Cortex of kidney (tissue), 1 donor: ENCODE measurements around the gene KLHL26.

ENCODE experiments used
- DNase-seq: peaks from one replicate; lab custom pipeline; 2025; lab: John Stamatoyannopoulos, UW

Gene KLHL26

GRCh38 chr19:18603255-18603957 lies 33.4 kb upstream of the KLHL26 start:
- no peak for DNase-seq

DNA sequence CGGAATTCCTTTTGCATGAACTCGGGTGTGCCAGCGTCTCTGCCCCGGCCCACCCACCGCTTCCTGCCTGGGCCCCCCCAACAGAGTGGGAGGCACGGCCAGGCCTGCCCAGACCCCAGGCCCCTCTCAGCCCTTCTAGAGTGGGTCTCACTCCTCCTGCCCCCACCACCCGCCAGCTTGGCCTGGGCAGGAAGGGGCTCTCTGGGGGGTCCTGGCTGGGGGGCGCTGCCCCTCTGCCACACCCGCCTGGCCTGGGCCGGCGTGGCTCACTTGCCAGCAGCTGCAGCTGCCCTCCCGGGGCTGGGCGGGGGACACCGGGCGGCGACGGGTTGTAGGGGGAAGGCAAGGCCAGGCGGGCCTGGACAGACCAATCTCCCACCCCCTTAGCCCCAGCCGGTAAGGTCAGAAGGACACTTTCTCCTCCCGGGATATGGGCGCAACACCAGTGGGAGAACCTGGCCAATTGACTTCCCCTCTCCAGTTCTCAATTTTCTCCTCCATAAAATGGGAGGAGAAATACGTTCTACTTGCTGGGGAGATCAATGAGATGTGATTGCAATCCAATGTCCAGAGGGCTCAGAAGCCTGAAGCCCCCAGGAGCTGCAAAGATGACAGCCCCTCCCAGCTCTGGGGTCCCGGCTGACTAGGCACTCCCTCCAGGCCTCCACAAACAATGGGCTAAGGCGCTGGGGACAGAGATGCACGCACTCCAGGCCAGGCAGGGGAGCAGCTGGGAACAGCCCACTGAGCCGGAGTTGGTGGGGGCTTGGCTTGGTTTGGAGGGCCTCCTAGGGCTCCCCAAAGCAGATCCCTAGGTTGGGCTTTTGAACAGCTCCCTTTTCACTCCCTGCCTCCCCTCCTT lies 32.6 kb upstream of the KLHL26 start:
- DNase-seq, result no peak

- no peak for DNase-seq
These were observed 32.0 kb upstream of the KLHL26 start for GRCh38 chr19:18604820-18605159.

DNA sequence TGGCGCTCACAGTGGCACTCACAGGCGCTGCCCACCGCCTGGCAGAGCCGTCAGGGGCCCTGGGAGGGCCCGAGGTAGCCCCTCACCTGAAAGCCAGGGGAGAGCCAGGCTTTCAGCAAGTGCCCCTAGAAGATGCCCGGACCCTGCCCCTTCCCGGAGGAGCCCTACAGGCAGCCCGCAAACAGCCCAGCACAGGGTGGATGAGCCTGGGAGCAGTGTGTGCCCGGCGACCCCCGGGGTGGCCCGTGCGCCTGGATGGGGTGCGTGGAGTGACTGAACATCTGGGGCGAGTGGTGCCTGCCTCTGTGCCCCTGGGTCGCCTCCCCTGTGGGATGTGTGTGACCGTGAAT lies 31.7 kb upstream of the KLHL26 start:
- DNase-seq, result no peak

- DNase-seq, result no peak
These were observed 31.1 kb upstream of the KLHL26 start for GRCh38 chr19:18605546-18606280.

- no peak for DNase-seq
These were observed 30.3 kb upstream of the KLHL26 start, which contains the start of gene CRLF1 for GRCh38 chr19:18606281-18607225. Gene CRLF1 (minus strand): TSS chr19:18606799. CDS start chr19:18606656, 143 bp downstream.

DNA sequence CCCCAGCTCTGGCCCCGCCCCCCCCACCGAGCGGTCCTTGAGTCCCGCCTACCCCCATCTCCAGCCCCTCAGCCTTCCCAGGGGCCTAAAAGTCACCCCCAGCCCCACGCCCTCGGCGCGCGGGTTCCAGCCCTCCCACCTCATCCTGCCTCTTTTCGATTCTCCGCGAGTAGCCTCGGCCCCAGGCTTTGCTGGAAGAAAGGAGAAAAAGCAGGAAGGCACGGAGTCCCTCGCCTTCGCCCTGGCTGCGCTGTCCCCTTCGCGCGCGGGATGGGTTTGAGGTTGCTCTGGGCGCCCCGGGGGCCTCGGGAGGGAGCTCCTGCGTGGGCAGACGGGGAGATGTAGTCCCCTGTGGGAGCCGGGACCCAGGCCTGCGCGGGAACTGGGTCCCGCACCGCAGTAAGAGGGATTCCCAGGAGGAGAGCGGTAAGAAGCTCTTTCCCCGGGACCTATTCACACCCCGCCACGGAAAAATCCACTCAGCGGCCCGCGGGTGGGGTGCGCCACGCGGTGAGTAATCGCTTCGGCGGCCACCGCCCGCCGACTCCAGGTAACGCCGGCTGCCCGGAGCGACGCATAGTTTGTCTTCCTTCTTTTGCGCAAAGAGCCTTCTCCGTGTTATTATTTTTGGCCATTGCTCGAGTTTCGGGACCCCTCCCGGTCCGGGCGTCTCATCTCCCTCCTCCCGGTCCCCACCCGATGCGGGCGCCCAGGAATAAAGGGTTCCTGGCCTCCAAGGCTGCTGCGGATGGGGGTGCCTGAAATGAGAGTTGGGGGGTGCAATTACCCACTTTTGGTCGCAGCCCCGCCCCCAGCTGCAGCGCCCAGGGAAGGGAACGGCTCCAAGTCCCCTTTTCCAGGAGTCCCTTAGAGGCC lies 29.4 kb upstream of the KLHL26 start:
- no peak for DNase-seq

GRCh38 chr19:18608102-18608804 lies 28.6 kb upstream of the KLHL26 start:
- DNase-seq, result no peak

DNA sequence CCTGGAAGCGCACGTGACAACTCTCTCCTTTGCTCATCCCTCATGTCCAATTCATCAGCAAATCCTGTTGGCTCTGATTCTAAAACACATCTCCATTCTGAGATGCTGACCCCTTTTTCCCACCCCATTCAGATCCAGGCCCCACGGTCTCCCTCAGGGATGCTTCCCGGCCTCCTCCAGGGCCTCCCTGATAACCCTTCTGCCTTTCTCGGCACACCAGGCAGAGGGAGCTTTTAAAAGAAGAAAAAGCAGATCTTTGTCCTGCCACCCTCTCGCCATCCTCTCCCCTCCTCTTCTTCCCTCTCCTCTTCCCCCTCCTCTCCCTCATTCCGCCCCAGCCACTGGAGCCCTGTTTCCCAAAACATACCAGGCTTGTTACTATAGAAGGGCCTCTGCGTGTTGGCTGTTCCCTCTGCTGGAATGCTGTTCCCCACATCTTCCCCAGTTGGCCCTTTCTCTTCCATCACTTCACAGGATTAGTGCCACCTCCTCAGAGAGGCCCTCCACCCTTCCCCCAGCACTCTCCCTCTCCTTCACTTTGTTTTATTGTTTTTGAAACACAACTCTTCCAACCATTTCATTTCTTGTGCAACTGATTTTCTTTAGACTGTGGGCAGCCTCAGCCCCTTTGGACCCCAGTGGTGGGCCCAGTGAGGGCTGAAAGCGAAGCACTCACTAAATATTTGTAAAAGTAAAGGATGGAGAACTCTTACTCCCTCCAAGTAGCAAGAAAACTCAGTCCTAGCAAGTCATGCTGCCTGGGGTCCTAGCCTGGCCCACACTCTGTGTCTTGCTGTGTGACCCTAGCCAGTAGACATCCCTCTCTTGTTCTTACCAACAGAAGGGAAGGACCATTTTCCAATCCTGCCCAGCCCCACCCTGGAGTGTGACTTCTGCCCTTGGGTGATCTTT lies 27.8 kb upstream of the KLHL26 start:
- DNase-seq, result no peak

DNA sequence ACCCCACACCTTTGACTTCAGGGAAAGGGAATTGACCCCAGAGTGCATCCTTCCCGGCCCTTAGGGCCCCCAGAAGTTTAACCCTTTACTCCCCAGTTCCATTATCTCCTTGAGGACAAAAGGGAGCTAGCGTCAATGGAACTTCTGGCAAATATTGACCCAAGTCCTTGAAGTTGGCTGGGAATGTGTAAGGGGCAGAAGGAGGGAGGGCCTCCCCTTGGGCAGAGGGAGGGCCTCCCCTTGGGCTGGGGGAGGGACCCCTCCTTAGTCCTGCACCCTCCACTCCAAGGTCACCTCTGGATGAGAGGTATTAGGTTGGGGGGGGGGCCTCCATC lies 27.1 kb upstream of the KLHL26 start:
- no peak for DNase-seq

DNA sequence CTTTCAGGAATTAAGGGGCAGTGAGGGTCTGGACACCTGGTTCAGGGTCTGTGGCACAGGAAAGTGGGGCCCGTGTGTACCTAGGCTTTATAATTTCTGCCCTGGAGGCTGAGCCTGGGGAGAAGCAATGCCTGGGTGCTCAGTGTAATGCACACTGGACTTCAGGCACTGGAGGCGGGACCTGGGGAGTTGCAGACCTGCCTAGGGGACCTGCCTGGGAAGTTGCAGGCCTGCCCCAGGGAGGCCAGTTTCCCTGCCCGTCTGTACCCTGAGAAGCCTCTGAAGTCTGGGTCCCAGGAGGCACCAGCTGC lies 26.6 kb upstream of the KLHL26 start:
- no peak for DNase-seq

GRCh38 chr19:18610556-18611326 lies 26.1 kb upstream of the KLHL26 start:
- DNase-seq, result no peak

DNA sequence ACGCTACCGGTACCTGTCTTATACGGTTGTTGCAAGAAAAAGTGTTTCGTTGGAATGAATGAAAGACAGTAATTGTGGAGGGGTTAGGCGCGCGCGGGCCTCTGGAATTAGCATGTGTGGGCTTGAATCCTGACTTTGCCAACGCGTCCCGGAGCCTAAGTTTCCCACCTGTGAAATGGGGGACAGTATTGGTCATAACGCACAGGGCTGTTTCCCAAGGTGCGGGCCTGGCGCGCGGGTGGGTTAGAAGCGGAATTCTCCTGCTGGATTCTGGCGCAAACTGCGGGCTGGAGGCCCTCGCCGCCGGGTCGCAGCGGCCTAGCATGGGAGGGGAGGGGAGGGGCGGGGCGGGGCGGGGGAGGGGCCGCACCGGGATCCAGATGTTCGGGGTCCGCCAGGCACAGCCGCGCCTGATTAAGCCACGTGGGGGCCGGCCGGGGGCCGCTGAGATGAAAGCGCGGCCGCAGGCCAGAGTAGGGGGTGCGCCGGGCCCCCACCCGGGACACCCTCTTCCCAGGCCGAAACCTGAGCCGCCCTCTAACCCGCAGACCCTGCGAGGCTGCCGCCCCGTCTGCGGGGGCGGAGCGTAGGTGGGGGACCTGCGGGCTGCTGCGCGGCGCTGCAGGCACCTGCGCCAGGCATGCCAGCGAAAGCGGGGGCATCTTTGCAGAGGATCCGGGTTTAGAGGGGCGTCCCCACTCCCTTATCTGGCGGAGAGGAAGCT lies 25.3 kb upstream of the KLHL26 start:
- no peak for DNase-seq

DNA sequence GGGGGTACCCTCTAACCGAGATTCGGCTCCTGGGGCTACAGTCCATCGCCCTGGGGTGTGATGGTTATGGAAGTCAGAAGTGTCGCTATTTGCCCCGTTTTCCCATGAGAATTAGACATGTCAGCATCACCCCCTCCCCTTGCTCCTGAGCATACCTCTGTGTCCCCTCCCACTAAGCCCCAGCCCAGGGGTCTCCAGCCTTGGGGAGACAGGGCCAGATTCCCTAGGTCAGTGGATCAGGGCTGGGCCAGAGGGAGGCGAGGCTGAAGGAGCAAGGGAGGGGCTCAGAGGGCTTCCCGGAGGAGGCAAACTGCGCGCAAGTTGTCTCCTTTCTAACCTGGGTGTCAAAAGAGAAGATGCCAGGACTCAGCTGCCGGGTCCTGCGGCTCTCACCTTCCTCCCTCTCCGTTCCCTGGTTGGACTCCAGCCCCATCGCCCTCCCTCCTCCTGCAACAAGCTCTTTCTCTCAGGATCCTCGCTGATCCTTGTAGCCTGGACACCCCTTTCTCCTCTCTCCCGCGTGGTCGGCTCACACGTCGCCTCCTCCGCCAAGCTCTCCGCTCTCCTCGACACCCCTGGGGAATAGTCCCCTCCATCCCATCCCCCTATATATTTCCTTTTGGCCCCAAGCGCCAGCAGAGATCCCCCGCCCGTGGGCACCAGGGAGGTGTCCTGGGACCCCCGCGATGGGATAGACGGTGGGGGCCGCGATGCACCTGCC lies 24.6 kb upstream of the KLHL26 start:
- DNase-seq, result no peak

DNA sequence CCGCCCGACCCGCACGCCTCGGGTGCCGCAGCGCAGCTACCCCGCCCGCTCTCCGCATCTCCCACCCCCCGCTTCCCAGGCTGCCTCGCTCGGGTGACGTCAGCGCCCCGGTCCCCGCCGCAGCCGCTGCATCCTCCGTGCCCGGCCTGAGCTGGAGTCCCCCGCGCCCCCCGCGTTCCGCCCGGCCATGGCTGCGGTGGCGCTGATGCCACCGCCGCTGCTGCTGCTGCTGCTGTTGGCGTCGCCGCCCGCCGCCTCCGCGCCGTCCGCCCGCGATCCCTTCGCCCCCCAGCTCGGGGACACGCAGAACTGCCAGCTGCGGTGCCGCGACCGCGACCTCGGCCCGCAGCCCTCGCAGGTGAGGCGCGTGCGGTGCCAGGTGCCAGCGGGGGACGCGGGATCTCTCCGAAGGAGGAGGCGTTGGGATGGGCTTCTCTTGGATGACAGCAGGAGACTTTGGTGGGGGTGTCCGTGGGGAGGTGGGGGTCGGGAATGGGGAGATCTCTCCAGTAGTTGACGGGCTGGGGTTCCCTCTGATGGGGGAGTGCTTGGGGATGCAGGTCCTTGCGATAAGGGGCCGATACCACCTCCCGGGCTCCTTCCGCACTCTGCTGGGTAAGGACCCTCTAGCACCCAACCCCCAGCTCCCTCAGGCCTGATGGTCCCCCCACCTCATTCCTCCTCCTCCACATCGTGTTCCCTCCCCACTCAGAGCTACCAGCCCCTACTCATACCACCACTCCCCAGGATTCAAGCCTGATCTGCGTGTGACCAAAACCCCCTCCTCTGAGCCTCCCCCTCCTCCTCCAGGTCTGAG lies 23.8 kb upstream of the KLHL26 start, which contains the start of gene TMEM59L:
TSS of gene TMEM59L (plus strand) at position 99 of the 817 bp plus-strand sequence. CDS start at position 188, 89 bp downstream.
- DNase-seq, result no peak

DNA sequence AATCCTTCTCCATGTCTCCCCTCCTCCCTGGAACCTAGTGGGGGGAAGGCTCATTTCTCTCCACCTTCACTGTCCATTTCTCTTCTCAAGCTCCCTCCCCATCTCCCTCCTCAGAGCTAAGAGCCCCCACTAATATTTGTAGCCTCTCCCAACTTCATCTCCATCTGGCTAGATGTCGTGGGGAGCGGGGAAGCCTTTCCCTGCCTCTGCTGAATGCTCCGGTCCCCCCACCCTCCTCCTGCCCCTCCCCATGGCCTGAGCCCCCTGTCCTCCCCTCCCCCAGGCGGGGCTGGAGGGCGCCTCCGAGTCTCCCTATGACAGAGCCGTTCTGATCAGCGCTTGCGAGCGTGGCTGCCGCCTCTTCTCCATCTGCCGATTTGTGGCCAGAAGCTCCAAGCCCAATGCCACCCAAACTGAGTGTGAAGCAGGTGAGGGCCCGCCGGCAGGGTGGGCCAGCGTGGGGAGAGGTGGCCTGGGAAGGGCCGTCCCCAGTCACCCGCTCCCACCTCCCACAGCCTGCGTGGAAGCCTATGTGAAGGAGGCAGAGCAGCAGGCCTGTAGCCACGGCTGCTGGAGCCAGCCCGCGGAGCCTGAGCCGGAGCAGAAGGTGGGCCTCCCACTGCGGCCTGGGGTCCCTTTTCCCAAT lies 23.1 kb upstream of the KLHL26 start:
- no peak for DNase-seq
